OCI-LY7 (cell line): ENCODE data around the gene LACRT.

ENCODE experiments used
- EZH2phosphoT487 ChIP-seq: fragments of 200-600 bp; sonication (generic); IDR thresholded peaks from 2 replicates; pipeline ENCODE4 v1.6.1; 2018; ENCODE audit warnings: low read depth, borderline replicate concordance, mild to moderate bottlenecking, mixed run types, antibody characterized with exemption, low read length, moderate library complexity, mixed read lengths
- TF ChIP-seq, protein P1 (sequence below): fragments of 200-600 bp; sonication (generic); conservative IDR thresholded peaks from 2 replicates; pipeline ENCODE4 v1.5.1; 2014; ENCODE audit warnings: mild to moderate bottlenecking, antibody characterized with exemption, low read length, moderate library complexity, mixed read lengths

- TF ChIP-seq, protein P1, sequence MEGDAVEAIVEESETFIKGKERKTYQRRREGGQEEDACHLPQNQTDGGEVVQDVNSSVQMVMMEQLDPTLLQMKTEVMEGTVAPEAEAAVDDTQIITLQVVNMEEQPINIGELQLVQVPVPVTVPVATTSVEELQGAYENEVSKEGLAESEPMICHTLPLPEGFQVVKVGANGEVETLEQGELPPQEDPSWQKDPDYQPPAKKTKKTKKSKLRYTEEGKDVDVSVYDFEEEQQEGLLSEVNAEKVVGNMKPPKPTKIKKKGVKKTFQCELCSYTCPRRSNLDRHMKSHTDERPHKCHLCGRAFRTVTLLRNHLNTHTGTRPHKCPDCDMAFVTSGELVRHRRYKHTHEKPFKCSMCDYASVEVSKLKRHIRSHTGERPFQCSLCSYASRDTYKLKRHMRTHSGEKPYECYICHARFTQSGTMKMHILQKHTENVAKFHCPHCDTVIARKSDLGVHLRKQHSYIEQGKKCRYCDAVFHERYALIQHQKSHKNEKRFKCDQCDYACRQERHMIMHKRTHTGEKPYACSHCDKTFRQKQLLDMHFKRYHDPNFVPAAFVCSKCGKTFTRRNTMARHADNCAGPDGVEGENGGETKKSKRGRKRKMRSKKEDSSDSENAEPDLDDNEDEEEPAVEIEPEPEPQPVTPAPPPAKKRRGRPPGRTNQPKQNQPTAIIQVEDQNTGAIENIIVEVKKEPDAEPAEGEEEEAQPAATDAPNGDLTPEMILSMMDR, result no peak
- TF ChIP-seq EZH2phosphoT487, result no peak
These were observed 25.9 kb downstream of the LACRT start for GRCh38 chr12:54608769-54609168.
